SK-N-SH treated with all-trans-retinoic acid at 6 μM for 48 hours (cell line): ENCODE measurements around the gene DEPDC5.

Experiments used
- ARNTL ChIP-seq: fragments of 450-650 bp; formaldehyde crosslinking; IDR thresholded peaks from 2 replicates; pipeline ENCODE4 v1.5.0; 2020; ENCODE audit warnings: low read depth, mild to moderate bottlenecking, moderate library complexity, borderline replicate concordance
- BACH2 ChIP-seq: fragments of 250-450 bp; sonication (Bioruptor Pico); IDR thresholded peaks from 2 replicates; pipeline ENCODE4 v1.9.0; 2021; ENCODE audit warnings: mild to moderate bottlenecking, borderline replicate concordance
- ESRRG ChIP-seq: fragments of 250-450 bp; sonication (Bioruptor Pico); IDR thresholded peaks from 2 replicates; pipeline ENCODE4 v1.6.1; 2021; ENCODE audit warnings: mild to moderate bottlenecking
- RARB ChIP-seq: fragments of 250-450 bp; sonication (Bioruptor Pico); IDR thresholded peaks from 2 replicates; pipeline ENCODE4 v1.8.0; 2021; ENCODE audit warnings: mild to moderate bottlenecking, moderate library complexity
- TCF4 ChIP-seq: fragments of 250-450 bp; sonication (Bioruptor Pico); IDR thresholded peaks from 2 replicates; pipeline ENCODE4 v1.8.0; 2021; ENCODE audit warnings: mild to moderate bottlenecking, moderate library complexity, borderline replicate concordance
- ZNF565 ChIP-seq: fragments of 450-650 bp; formaldehyde crosslinking; conservative IDR thresholded peaks from 2 replicates; pipeline ENCODE4 v1.5.0; 2020; ENCODE audit warnings: low read depth, mild to moderate bottlenecking, moderate library complexity
- ZNF8 ChIP-seq: fragments of 450-650 bp; formaldehyde crosslinking; IDR thresholded peaks from 2 replicates; pipeline ENCODE4 v1.5.0; 2020; ENCODE audit warnings: mild to moderate bottlenecking, moderate library complexity
- TF ChIP-seq, protein P1 (sequence below): fragments of 250-450 bp; sonication (Bioruptor Pico); IDR thresholded peaks from 2 replicates; pipeline ENCODE4 v1.8.0; 2020; ENCODE audit warnings: mild to moderate bottlenecking, moderate library complexity, borderline replicate concordance

DNA sequence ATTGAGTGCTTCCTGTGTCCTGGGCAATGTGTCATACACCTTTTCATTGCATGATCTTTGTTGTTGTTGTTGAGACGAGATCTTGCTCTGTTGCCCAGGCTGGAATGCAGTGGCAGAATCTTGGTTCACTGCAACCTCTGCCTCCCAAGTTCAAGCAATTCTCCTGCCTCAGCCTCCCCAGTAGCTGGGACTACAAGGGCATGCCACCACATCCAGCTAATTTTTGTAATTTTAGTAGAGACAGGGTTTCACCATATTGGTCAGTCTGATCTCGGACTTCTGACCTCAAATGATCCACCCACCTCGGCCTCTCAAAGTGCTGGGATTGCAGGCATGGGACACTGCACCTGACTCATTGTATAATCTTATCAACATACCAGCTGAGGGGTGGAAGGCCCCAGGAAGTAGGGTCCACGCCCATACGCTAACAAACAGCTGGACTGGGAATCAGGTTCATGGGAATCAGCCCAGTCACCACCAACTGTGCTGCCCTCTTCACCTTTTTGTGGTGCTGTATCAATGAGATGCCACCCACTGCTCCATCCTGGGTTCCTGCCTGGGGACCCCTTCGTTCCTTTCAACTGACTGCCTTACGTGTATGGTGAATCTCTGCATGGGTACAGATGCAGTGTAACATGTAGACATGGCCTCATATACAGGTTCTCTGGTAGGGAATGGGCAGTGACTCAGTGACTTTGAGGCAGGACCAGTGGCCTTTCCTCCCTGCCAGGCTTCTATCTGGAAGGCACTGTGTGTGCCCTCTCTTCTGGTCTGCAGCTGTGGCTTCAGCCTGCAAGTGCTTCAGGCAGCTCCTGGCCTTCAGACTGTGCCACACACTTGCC lies 158.0 kb downstream of the DEPDC5 start:
- TF ChIP-seq RARB (CRISPR knock-in tag) (no peak), TCF4 (CRISPR knock-in tag) (no peak), BACH2 (CRISPR knock-in tag) (no peak), ARNTL (CRISPR knock-in tag) (no peak), ESRRG (CRISPR knock-in tag) (no peak), ZNF565 (CRISPR knock-in tag) (no peak), ZNF8 (CRISPR knock-in tag) (no peak)
- TF ChIP-seq, protein P1, sequence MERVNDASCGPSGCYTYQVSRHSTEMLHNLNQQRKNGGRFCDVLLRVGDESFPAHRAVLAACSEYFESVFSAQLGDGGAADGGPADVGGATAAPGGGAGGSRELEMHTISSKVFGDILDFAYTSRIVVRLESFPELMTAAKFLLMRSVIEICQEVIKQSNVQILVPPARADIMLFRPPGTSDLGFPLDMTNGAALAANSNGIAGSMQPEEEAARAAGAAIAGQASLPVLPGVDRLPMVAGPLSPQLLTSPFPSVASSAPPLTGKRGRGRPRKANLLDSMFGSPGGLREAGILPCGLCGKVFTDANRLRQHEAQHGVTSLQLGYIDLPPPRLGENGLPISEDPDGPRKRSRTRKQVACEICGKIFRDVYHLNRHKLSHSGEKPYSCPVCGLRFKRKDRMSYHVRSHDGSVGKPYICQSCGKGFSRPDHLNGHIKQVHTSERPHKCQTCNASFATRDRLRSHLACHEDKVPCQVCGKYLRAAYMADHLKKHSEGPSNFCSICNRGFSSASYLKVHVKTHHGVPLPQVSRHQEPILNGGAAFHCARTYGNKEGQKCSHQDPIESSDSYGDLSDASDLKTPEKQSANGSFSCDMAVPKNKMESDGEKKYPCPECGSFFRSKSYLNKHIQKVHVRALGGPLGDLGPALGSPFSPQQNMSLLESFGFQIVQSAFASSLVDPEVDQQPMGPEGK = no peak
